GM12878 (cell line): Measurements from ENCODE around the gene GLI2. TPM values are rescaled to one million over a fixed set of nuclear protein-coding genes. Genes with fewer than 3 reads are reported as not detected.

Source experiments
- ATAC-seq: fragments of 200-7000 bp; cut with Tn5 transposase; 3 replicates; pipeline ENCODE4 v1.9.1; 2020; ENCODE audit warnings: mild to moderate bottlenecking, moderate library complexity
- BruUV-seq: library from RNA; stranded (reverse); fragments of 400-500 nt; replicated peaks from 2 replicates; lab custom pipeline; 2021; lab: Mats Ljungman, UMichigan
- CTCF ChIA-PET: fragments of 300-600 bp; sonication (Branson Sonifier 250); formaldehyde crosslinking; extraction: SDS; loops from one replicate; lab custom pipeline; 2021; ENCODE audit warnings: inconsistent platforms; lab: Yijun Ruan, JAX
- POLR2A ChIA-PET: fragments of 350-600 bp; formaldehyde crosslinking; extraction: SDS; loops from one replicate; lab custom pipeline; 2021; ENCODE audit warnings: inconsistent platforms; lab: Charles Lee
- RAD21 ChIA-PET: fragments of 300-600 bp; sonication (Branson Sonifier 250); formaldehyde crosslinking; loops from one replicate; lab custom pipeline; 2023; ENCODE audit warnings: antibody characterized with exemption; ENCODE audit not compliant: unreplicated experiment; lab: Charles Lee
- SMC1A ChIA-PET: fragments of 300-600 bp; sonication (Branson Sonifier 250); formaldehyde crosslinking; loops from one replicate; lab custom pipeline; 2023; ENCODE audit not compliant: unreplicated experiment, uncharacterized antibody; lab: Charles Lee
- DNase-seq: peaks from one replicate; pipeline ENCODE4 v3.0.0-alpha.2; 2011; ENCODE audit warnings: low read depth, low spot score
- FAIRE-seq: peaks from 3 replicates; lab custom pipeline; 2011; peaks lifted over from hg19 to GRCh38; lab: Jason Lieb, UNC
- H2AFZ ChIP-seq: 2 replicates; pipeline ENCODE4 v1.6.0; 2011; ENCODE audit warnings: low read depth, low read length, control low read depth; ENCODE audit not compliant: control insufficient read depth
- H3K27ac ChIP-seq: 2 replicates; pipeline ENCODE4 v1.5.1; 2011; ENCODE audit warnings: control low read depth; ENCODE audit not compliant: control insufficient read depth, insufficient read depth
- H3K27me3 ChIP-seq, 2 experiments: replicated peaks in 1 of 2; 2 replicates each; pipeline versions ENCODE4 v1.6.0 to v1.6.1; 2011; ENCODE audit warnings: low read length in 1 of 2; ENCODE audit not compliant: control insufficient read depth in 2 of 2, insufficient read depth in 2 of 2
- H3K36me3 ChIP-seq, 2 experiments: 2 replicates each; pipeline ENCODE4 v1.5.1; 2011; ENCODE audit warnings: low read length in 1 of 2; ENCODE audit not compliant: control insufficient read depth in 2 of 2, insufficient read depth in 2 of 2
- H3K4me1 ChIP-seq: 2 replicates; pipeline ENCODE4 v1.6.1; 2011; ENCODE audit warnings: mild to moderate bottlenecking, low read length, moderate library complexity, mixed read lengths; ENCODE audit not compliant: control insufficient read depth, insufficient read depth
- H3K4me2 ChIP-seq: 2 replicates; pipeline ENCODE4 v1.6.0; 2011; ENCODE audit warnings: control low read depth; ENCODE audit not compliant: control insufficient read depth, insufficient read depth
- H3K4me3 ChIP-seq: fragments of 200-600 bp; sonication (generic); 2 replicates; pipeline ENCODE4 v1.5.1; 2016
- H3K79me2 ChIP-seq: 2 replicates; pipeline ENCODE4 v1.6.0; 2011; ENCODE audit warnings: low read length; ENCODE audit not compliant: control insufficient read depth, insufficient read depth
- H3K9ac ChIP-seq: 2 replicates; pipeline ENCODE4 v1.8.0; 2011; ENCODE audit warnings: low read length, control low read depth, mixed read lengths; ENCODE audit not compliant: control insufficient read depth, insufficient read depth
- H3K9me3 ChIP-seq: replicated peaks from 3 replicates; pipeline ENCODE4 v1.5.1; 2011; ENCODE audit warnings: mild to moderate bottlenecking, low read length; ENCODE audit not compliant: control insufficient read depth, insufficient read depth
- H4K20me1 ChIP-seq: 2 replicates; pipeline ENCODE4 v1.6.0; 2011; ENCODE audit not compliant: control insufficient read depth, insufficient read depth
- ATF7 ChIP-seq: fragments of 450-650 bp; IDR thresholded peaks from 2 replicates; pipeline ENCODE4 v1.6.1; 2016; ENCODE audit warnings: low read depth, mild to moderate bottlenecking
- BCL11A ChIP-seq: IDR thresholded peaks from 2 replicates; pipeline ENCODE4 v1.6.1; 2011; ENCODE audit warnings: low read depth, low read length
- EP300 ChIP-seq, 2 experiments: fragments of 150-350 bp in 1 of 2; IDR thresholded peaks; 2 replicates each; pipeline ENCODE4 v1.6.1; 2011 to 2012; ENCODE audit warnings: low read depth in 2 of 2, low read length in 2 of 2, borderline replicate concordance in 1 of 2, improper control_type of control experiment in 1 of 2, inconsistent platforms in 1 of 2; ENCODE audit not compliant: control insufficient read depth in 1 of 2
- ETV6 ChIP-seq, 2 experiments: fragments of 450-650 bp in 1 of 2; IDR thresholded peaks in 1 of 2; conservative IDR thresholded peaks in 1 of 2; 2 replicates each; pipeline ENCODE4 v1.6.1; 2014; ENCODE audit warnings: antibody characterized with exemption in 1 of 2, borderline replicate concordance in 1 of 2, low read depth in 1 of 2, mild to moderate bottlenecking in 1 of 2, moderate library complexity in 1 of 2
- FOXM1 ChIP-seq: IDR thresholded peaks from 2 replicates; pipeline ENCODE4 v1.6.1; 2012; ENCODE audit warnings: low read depth, mild to moderate bottlenecking, inconsistent platforms, low read length, moderate library complexity
- KDM1A ChIP-seq: fragments of 200-600 bp; sonication (generic); IDR thresholded peaks from 2 replicates; pipeline ENCODE4 v1.6.1; 2016; ENCODE audit warnings: borderline replicate concordance
- MXI1 ChIP-seq: fragments of 150-350 bp; IDR thresholded peaks from 2 replicates; pipeline ENCODE4 v1.6.1; 2011; ENCODE audit warnings: low read depth, mild to moderate bottlenecking, inconsistent platforms, low read length, improper control_type of control experiment
- MYC ChIP-seq: IDR thresholded peaks from 2 replicates; pipeline ENCODE4 v1.6.1; 2011; ENCODE audit warnings: mild to moderate bottlenecking, low read length, moderate library complexity, inconsistent platforms; ENCODE audit not compliant: insufficient read depth, insufficient replicate concordance, insufficient read length, severe bottlenecking
- NFXL1 ChIP-seq: fragments of 450-650 bp; IDR thresholded peaks from 2 replicates; pipeline ENCODE4 v1.6.1; 2017; ENCODE audit warnings: antibody characterized with exemption, mild to moderate bottlenecking, borderline replicate concordance
- TCF7 ChIP-seq: IDR thresholded peaks from 2 replicates; pipeline ENCODE4 v1.6.1; 2014; ENCODE audit warnings: antibody characterized with exemption, borderline replicate concordance
- YY1 ChIP-seq: IDR thresholded peaks from 2 replicates; pipeline ENCODE4 v1.6.1; 2011; ENCODE audit warnings: low read depth, mild to moderate bottlenecking, low read length
- ZNF384 ChIP-seq: IDR thresholded peaks from 2 replicates; pipeline ENCODE4 v1.6.1; 2012; ENCODE audit warnings: low read depth, mild to moderate bottlenecking, low read length, improper control_type of control experiment, borderline replicate concordance
- ZNF622 ChIP-seq: fragments of 450-650 bp; IDR thresholded peaks from 2 replicates; pipeline ENCODE4 v1.6.1; 2017; ENCODE audit warnings: mild to moderate bottlenecking, inconsistent platforms
- ZSCAN29 ChIP-seq: fragments of 450-650 bp; IDR thresholded peaks from 2 replicates; pipeline ENCODE4 v1.6.1; 2017; ENCODE audit warnings: mild to moderate bottlenecking, moderate library complexity
- ZZZ3 ChIP-seq: IDR thresholded peaks from 2 replicates; pipeline ENCODE4 v1.6.1; 2011; ENCODE audit warnings: low read depth; ENCODE audit not compliant: control insufficient read depth, insufficient read length
- WGBS: methylation state at CpG from one replicate; pipeline ENCODE4 v1.1.6; 2016; ENCODE audit warnings: low lambda C conversion rate; ENCODE audit not compliant: insufficient replicate concordance, insufficient coverage; ENCODE audit errors: missing lambda C conversion rate; 5-methylcytosine and 5-hydroxymethylcytosine counted together
- in situ Hi-C: fragments of 300-500 bp; cut with MboI; formaldehyde crosslinking; loops from 9 replicates; pipeline ENCODE4 v1.14.3; 2018; ENCODE audit warnings: mixed read lengths
- intact Hi-C: fragments of 100-400 bp; cut with micrococcal nuclease; formaldehyde crosslinking; loops from one replicate; pipeline ENCODE4 v1.14.2; 2022; ENCODE audit not compliant: unreplicated experiment
- polyA plus RNA-seq, 11 experiments: library from polyadenylated mRNA; depleted of rRNA in 4 of 11; unstranded in 6 of 11; stranded (reverse) in 5 of 11; fragments of >200 nt; fragmentation: Nextera tagmentation in 4 of 11; fragmentation: Illumina TruSeq in 1 of 11; extraction: Ambion mirVana in 4 of 11; extraction: Trizol in 1 of 11; gene quantifications; 1 replicate in 1 of 11; 2 replicates in 10 of 11; pipeline versions ENCODE4 v1.2.1 to v1.2.3, GENCODE V29; 2011 to 2016; ENCODE audit warnings: inconsistent platforms in 2 of 11, missing spikeins in 2 of 11, low read depth in 1 of 11
- total RNA-seq, 4 experiments: library from RNA; depleted of rRNA in 3 of 4; stranded (reverse); fragments of >200 nt in 3 of 4; fragmentation: Illumina TruSeq in 1 of 4; extraction: Trizol in 1 of 4; gene quantifications; 2 replicates each; pipeline versions ENCODE4 v1.2.1 to v1.2.3, GENCODE V29; 2013 to 2021
- TF ChIP-seq, protein P1 (sequence below): IDR thresholded peaks from 2 replicates; pipeline ENCODE4 v1.6.1; 2011; ENCODE audit warnings: borderline replicate concordance, low read depth, mild to moderate bottlenecking, moderate library complexity, mixed read lengths, low read length; ENCODE audit not compliant: insufficient read depth; ENCODE audit errors: extremely low read length
- TF ChIP-seq, protein P2 (sequence below), 3 experiments: IDR thresholded peaks in 2 of 3; conservative IDR thresholded peaks in 1 of 3; 2 replicates each; pipeline ENCODE4 v1.5.1; 2011; ENCODE audit warnings: low read depth in 3 of 3, low read length in 3 of 3, mild to moderate bottlenecking in 3 of 3, control low read depth in 2 of 3, moderate library complexity in 2 of 3, inconsistent platforms in 1 of 3, mixed read lengths in 1 of 3; ENCODE audit not compliant: control insufficient read depth in 2 of 3, insufficient read depth in 1 of 3; ENCODE audit errors: extremely low read depth in 1 of 3
- TF ChIP-seq, protein P3 (sequence below): fragments of 450-650 bp; formaldehyde crosslinking; IDR thresholded peaks from 2 replicates; pipeline ENCODE4 v1.5.0; 2022; ENCODE audit warnings: mild to moderate bottlenecking, missing genetic modification characterization

The GLI2 gene
- total and polyA plus RNA-seq, 10 of the 15 experiments (the other 5 are each of a cell fraction or from before 2014, with no cell fraction given): 0.01 TPM; not detected in 9

DNA sequence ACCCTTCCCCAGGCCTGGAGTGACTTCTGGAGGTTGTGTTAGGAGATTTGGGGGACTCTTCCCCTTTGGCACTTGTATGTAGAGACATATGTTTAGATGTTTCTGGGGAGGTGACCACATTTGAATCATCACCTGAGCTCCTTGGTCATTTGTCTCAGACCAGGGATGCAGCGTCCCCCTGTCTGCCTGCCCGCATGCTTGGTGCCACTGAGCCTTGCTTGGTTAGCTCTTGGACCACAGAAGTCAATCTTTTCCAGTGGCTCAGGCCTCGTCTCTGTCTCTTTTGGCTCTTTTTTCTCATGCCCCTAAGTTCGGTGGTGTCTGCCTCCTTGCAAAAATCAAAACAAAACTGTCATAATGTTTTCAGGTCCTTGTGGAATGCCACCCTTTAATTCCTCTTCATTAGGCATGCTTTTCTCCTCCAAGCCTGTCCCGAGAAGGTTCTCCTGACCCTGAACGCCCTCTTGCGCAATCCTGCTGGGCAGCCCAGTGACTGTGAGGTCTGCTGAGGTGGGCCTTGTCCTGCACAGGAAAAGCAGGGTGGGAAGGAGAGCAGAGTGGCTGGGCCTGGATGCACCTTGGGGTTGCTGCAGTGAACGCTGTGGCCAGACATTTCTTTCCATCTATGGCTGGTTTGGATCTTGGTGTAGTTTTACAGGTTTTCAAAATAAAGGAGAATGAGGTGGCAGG lies 24.9 kb downstream of the GLI2 start:
- Histone ChIP-seq H3K9me3 (no peaks in the 10 kb centered on the region), H3K79me2 (no peaks in the 10 kb centered on the region), H3K4me1 (no peaks in the 10 kb centered on the region; the same call in 1 of the 2 replicates), H3K4me2 (no peak overlapping the region), H2AFZ (no peak overlapping the region), H3K36me3 (no peaks in the 10 kb centered on the region), H3K27ac (no peak overlapping the region), H4K20me1 (no peaks in the 10 kb centered on the region), H3K9ac (no peak overlapping the region), H3K4me3 (no peak overlapping the region), H3K27me3 (peaks cover 0 to 4% of the 10 kb centered on the region in 2 experiments; a peak in 2 of 4 replicates)
- ATAC-seq: no peak
- DNase-seq: no peak
- RAD21 ChIA-PET: no interaction called here
- WGBS: 38% methylated on average over 8 of the region's 8 CpGs
- POLR2A ChIA-PET: no interaction called here
- CTCF ChIA-PET: no interaction called here
- SMC1A ChIA-PET: no interaction called here
- intact Hi-C loops (no loop called here), in situ Hi-C loops (no loop called here)
- FAIRE-seq: no peak
- BruUV-seq: no TSS peak
- TF ChIP-seq BCL11A (no peak), ZZZ3 (no peak), ATF7 (no peak), YY1 (no peak), ZNF384 (no peak), KDM1A (no peak), MXI1 (no peak), EP300 (IDR thresholded peaks at IDR 0.05; ENCODE audit: borderline replicate concordance in 1 of 2, control insufficient read depth in 1 of 2, low read depth in 2 of 2, low read length in 2 of 2) (no peak), ETV6 (conservative IDR thresholded peaks at IDR 0.05 in 1 of 2, IDR thresholded peaks at IDR 0.05 in 1 of 2; ENCODE audit: borderline replicate concordance in 1 of 2, low read depth in 1 of 2) (no peak), TCF7 (no peak), ZSCAN29 (no peak), ZNF622 (no peak), MYC (no peak), FOXM1 (no peak), NFXL1 (no peak)
- TF ChIP-seq, protein P1, sequence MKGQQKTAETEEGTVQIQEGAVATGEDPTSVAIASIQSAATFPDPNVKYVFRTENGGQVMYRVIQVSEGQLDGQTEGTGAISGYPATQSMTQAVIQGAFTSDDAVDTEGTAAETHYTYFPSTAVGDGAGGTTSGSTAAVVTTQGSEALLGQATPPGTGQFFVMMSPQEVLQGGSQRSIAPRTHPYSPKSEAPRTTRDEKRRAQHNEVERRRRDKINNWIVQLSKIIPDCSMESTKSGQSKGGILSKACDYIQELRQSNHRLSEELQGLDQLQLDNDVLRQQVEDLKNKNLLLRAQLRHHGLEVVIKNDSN: no peak
- TF ChIP-seq, protein P2, sequence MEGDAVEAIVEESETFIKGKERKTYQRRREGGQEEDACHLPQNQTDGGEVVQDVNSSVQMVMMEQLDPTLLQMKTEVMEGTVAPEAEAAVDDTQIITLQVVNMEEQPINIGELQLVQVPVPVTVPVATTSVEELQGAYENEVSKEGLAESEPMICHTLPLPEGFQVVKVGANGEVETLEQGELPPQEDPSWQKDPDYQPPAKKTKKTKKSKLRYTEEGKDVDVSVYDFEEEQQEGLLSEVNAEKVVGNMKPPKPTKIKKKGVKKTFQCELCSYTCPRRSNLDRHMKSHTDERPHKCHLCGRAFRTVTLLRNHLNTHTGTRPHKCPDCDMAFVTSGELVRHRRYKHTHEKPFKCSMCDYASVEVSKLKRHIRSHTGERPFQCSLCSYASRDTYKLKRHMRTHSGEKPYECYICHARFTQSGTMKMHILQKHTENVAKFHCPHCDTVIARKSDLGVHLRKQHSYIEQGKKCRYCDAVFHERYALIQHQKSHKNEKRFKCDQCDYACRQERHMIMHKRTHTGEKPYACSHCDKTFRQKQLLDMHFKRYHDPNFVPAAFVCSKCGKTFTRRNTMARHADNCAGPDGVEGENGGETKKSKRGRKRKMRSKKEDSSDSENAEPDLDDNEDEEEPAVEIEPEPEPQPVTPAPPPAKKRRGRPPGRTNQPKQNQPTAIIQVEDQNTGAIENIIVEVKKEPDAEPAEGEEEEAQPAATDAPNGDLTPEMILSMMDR (IDR thresholded peaks at IDR 0.05 in 2 of 3, conservative IDR thresholded peaks at IDR 0.05 in 1 of 3; ENCODE audit: control insufficient read depth in 2 of 3, extremely low read depth in 1 of 3, insufficient read depth in 1 of 3, low read depth in 3 of 3, low read length in 3 of 3): no peak
- TF ChIP-seq, protein P3, sequence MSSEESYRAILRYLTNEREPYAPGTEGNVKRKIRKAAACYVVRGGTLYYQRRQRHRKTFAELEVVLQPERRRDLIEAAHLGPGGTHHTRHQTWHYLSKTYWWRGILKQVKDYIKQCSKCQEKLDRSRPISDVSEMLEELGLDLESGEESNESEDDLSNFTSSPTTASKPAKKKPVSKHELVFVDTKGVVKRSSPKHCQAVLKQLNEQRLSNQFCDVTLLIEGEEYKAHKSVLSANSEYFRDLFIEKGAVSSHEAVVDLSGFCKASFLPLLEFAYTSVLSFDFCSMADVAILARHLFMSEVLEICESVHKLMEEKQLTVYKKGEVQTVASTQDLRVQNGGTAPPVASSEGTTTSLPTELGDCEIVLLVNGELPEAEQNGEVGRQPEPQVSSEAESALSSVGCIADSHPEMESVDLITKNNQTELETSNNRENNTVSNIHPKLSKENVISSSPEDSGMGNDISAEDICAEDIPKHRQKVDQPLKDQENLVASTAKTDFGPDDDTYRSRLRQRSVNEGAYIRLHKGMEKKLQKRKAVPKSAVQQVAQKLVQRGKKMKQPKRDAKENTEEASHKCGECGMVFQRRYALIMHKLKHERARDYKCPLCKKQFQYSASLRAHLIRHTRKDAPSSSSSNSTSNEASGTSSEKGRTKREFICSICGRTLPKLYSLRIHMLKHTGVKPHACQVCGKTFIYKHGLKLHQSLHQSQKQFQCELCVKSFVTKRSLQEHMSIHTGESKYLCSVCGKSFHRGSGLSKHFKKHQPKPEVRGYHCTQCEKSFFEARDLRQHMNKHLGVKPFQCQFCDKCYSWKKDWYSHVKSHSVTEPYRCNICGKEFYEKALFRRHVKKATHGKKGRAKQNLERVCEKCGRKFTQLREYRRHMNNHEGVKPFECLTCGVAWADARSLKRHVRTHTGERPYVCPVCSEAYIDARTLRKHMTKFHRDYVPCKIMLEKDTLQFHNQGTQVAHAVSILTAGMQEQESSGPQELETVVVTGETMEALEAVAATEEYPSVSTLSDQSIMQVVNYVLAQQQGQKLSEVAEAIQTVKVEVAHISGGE (CRISPR knock-in tag): no peak
